Heart right ventricle (tissue), 16 donors: ENCODE data around the gene TAF5. TPM values are rescaled to one million over a fixed set of nuclear protein-coding genes. Genes with fewer than 3 reads are reported as not detected.
"Not testable (repeated sequence)": the region's sequence is repeated elsewhere in the genome, so short reads cannot be mapped to it uniquely, and the experiment has no call there.

ENCODE experiments used
- ATAC-seq, 8 donors: fragments of 200-7000 bp; cut with Tn5 transposase; one replicate each; pipeline ENCODE4 v1.9.1; 2020; ENCODE audit warnings: mild to moderate bottlenecking in 8 of 8, moderate library complexity in 8 of 8, moderate number of reproducible peaks in 1 of 8
- DNase-seq, 2 donors: peaks; one replicate each; pipeline ENCODE4 v3.0.0-alpha.2; 2020
- H3K27ac ChIP-seq, 10 donors: fragments of 200-600 bp; sonication (generic) in 2 of 10; one replicate each; pipeline versions ENCODE4 v1.5.0 to v1.8.0; 2020 to 2022; ENCODE audit warnings: mild to moderate bottlenecking in 3 of 10
- H3K27me3 ChIP-seq, 7 donors: fragments of 200-600 bp; one replicate each; pipeline ENCODE4 v1.8.0; 2021 to 2022; ENCODE audit warnings: mild to moderate bottlenecking in 2 of 7
- H3K36me3 ChIP-seq, 9 donors: fragments of 200-600 bp; sonication (generic) in 1 of 9; one replicate each; pipeline versions ENCODE4 v1.5.0 to v1.8.0; 2020 to 2022; ENCODE audit warnings: mild to moderate bottlenecking in 2 of 9
- H3K4me1 ChIP-seq, 9 donors: fragments of 200-600 bp; sonication (generic) in 1 of 9; one replicate each; pipeline versions ENCODE4 v1.5.0 to v1.8.0; 2020 to 2022; ENCODE audit warnings: mild to moderate bottlenecking in 4 of 9
- H3K4me3 ChIP-seq, 10 donors: fragments of 200-600 bp; sonication (generic) in 2 of 10; one replicate each; pipeline versions ENCODE4 v1.5.0 to v1.8.0; 2020 to 2022; ENCODE audit warnings: mild to moderate bottlenecking in 7 of 10, moderate library complexity in 2 of 10
- H3K9me3 ChIP-seq, 11 donors: fragments of 200-600 bp in 10 of 11; sonication (generic) in 2 of 11; one replicate each; pipeline versions ENCODE4 v1.5.0 to v1.8.0; 2013 to 2022; ENCODE audit warnings: mild to moderate bottlenecking in 2 of 11, control low read depth in 1 of 11, moderate library complexity in 1 of 11
- CTCF ChIP-seq, 9 donors: fragments of 200-600 bp; sonication (generic) in 2 of 9; IDR thresholded peaks; one replicate each; pipeline versions ENCODE4 v1.5.0 to v1.8.0; 2021 to 2022; ENCODE audit warnings: antibody characterized with exemption in 9 of 9, mild to moderate bottlenecking in 5 of 9, moderate library complexity in 1 of 9
- WGBS, 2 donors: extraction: QIAGEN DNeasy Blood & Tissue Kit; methylation state at CpG; one replicate each; pipeline ENCODE4 v1.1.7; 2013; ENCODE audit warnings: inconsistent platforms in 1 of 2; 5-methylcytosine and 5-hydroxymethylcytosine counted together
- intact Hi-C, 10 donors: fragments of 100-400 bp; cut with DNase I; formaldehyde crosslinking; loops; one replicate each; pipeline versions ENCODE4 v1.11.1 to v1.14.2; 2022
- polyA plus RNA-seq, 2 donors: library from polyadenylated mRNA; stranded (reverse); fragments of 200-250 nt; gene quantifications; one replicate each; pipeline ENCODE4 v1.2.3, GENCODE V29; 2013
- total RNA-seq, 10 donors: library from RNA; stranded (reverse); fragmentation: NEBNext Ultra II Directional in 3 of 10; extraction: Animal tissue kit (Norgen Biotek cat#: 25700) in 3 of 10; gene quantifications; one replicate each; pipeline versions ENCODE4 v1.2.1 to v1.2.4, GENCODE V29; 2021 to 2023
- donor health status: Arrhythmogenic right ventricular cardiomyopathy.
- donor health status: ischemic (EF 13 %, LVEDD 7.1; RV severe dilation, severe dysfunction).
- donor health status: healthy with polysubstance abuse.
- donor health status: DM: no; HTN: yes; CAD: no.
- donor health status: DM: no; HTN: no; CAD: no.
- donor health status: ischemic (EF 25% LVEDD 6.9; RV normal size, moderate dysfunction).
- donor health status: ischemic (EF 25% LVEDD 5.7; RV mildly dilated, moderate dysfunction).
- donor health status: healthy.
- donor health status: DM: yes; HTN: yes; CAD: no.
- donor health status: Ischemic cardiomyopathy.
- donor health status: ischemic (EF 35%, LVEDD 5.7; RV mildly dilated, moderate dysfunction).
- donor health status: nonischemic (EF 11% LVEDD 7.7; RV severe dilation, severe dysfunction).
- donor health status: DM: yes; HTN: yes; CAD: no.
- donor health status: PGD.
- donor health status: ischemic (EF 29% LVEDD 5.4; RV normal size, mild dysfunction).
- donor health status: nonischemic (EF 23%, LVEDD 6.1; RV moderate dilation, normal function).

TAF5 gene
- total and polyA plus RNA-seq, 12 donors: 1.5 to 3.8 (median 2.1) TPM

DNA sequence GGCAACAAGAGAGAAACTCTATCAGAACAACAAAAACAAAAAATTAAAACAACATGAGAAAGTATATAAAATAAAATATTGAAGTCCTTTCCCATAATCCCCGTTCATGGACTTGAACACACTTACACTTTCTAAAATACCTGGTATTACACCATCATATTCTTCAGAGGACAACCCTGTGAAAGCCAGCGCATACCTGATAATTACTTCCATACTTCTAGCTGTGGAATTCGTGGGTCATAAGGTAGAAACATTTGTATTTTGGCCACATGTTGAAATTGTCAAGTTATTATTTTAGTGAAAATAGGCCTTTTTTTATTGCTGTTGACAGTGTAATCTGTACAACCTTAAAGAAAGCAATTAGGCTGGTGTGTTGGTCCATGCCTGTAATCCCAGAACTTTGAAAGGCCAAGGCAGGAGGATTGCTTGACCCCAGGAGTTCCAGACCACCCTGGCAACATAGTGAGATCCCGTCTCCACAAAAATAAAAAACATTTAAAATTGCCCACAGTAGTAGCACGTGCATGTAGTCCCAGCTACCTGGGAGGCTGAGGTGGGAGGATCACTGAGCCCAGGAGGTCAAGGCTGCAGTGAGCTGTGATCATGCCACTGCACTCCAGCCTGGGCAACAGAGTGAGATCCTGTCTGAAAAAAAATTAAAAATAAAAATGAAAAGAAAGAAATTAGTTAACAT, 11.7 kb upstream of the TAF5 start:
- intact Hi-C loops: no loop called here
- no peaks in the 10 kb centered on the region for H3K9me3 ChIP-seq
- DNase-seq (no peak), ATAC-seq (no peak)
- H3K27ac ChIP-seq: no peak overlapping the region
- no peak for TF ChIP-seq CTCF (IDR thresholded peaks at IDR 0.05)
- H3K4me1 ChIP-seq: peaks cover 0 to 6% (median 0%) of the 10 kb centered on the region in 9 donors
- H3K27me3 ChIP-seq: no peaks in the 10 kb centered on the region
- H3K4me3 ChIP-seq: no peak overlapping the region
- no peaks in the 10 kb centered on the region for H3K36me3 ChIP-seq
- WGBS, 2 donors: 79 to 80% methylated on average over 5 of the region's 5 CpGs

GRCh38 chr10:103359493-103359892, 8.3 kb upstream of the TAF5 start:
- 90 to 96% methylated on average over 4 of the region's 4 CpGs for whole genome bisulfite sequencing, 2 donors

DNA sequence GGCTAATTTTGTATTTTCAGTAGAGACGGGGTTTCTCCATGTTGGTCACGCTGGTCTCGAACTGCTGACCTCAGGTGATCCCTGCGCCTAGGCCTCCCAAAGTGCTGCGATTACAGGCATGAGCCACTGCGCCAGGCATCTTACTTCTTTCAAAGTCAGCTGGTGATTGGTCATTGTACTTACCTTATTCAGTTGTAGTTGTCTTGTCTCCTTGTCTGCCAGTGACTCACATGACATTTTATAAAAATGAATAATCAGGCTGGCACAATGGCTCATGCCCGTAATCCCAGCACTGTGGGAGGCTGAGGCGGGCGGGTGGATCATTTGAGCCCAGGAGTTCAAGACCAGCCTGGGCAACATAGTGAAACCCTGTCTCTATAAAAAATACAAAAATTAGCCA, 7.0 kb upstream of the TAF5 start:
- H3K4me1 ChIP-seq, intact Hi-C loops, H3K27me3 ChIP-seq, H3K4me3 ChIP-seq, H3K36me3 ChIP-seq, ATAC-seq, H3K9me3 ChIP-seq, H3K27ac ChIP-seq, DNase-seq: not testable (repeated sequence)
- WGBS, 2 donors: 91 to 92% methylated on average over 9 of the region's 9 CpGs

More at GRCh38 chr10:103359493-103359892, 8.3 kb upstream of the TAF5 start:
- DNase-seq, intact Hi-C loops, H3K9me3 ChIP-seq, H3K4me1 ChIP-seq, H3K36me3 ChIP-seq, H3K4me3 ChIP-seq, H3K27me3 ChIP-seq, H3K27ac ChIP-seq, ATAC-seq: not testable (repeated sequence)

DNA sequence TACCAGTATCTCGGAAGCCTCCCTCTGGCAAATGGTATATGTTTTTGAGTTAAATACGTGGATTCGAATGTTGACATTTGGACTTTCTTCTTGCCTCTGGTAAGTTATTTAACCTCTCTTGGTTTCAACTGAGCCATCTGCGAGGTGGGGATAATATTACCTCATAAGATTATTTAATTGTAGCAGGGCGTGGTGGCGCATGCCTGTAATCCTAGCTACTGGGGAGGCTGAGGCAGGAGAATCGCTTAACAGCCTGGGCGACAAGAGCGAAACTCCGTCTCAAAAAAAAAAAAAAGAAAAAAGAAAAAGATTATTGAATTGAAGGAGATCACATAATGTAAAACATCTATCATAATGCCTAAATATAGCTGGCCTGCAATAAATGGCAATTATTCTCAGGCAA, 396 bp upstream of the TAF5 start:
- no peak for DNase-seq
- H3K27ac ChIP-seq: peak overlapping the region; percentile 65 to 93 (median 90)
- peak in 2 of 8 donors; percentile 1 to 22 for ATAC-seq
- H3K9me3 ChIP-seq: no peaks in the 10 kb centered on the region
- WGBS, 2 donors: 57 to 59% methylated on average over 10 of the region's 10 CpGs
- H3K4me1 ChIP-seq: peaks cover 0 to 24% (median 13%) of the 10 kb centered on the region in 9 donors
- H3K4me3 ChIP-seq: peak overlapping the region; percentile 82 to 98 (median 91)
- no peaks in the 10 kb centered on the region for H3K27me3 ChIP-seq
- TF ChIP-seq CTCF (IDR thresholded peaks at IDR 0.05): no peak
- intact Hi-C loops: no loop called here
- peaks cover 0 to 5% (median 0%) of the 10 kb centered on the region in 9 donors for H3K36me3 ChIP-seq

GRCh38 chr10:103373544-103373943, 5.8 kb downstream of the TAF5 start:
- H3K27me3 ChIP-seq: no peaks in the 10 kb centered on the region
- no peak for ATAC-seq
- TF ChIP-seq CTCF (IDR thresholded peaks at IDR 0.05): no peak
- peaks cover 0 to 24% (median 13%) of the 10 kb centered on the region in 9 donors for H3K4me1 ChIP-seq
- intact Hi-C loops: no loop called here
- peaks cover 0 to 62% (median 10%) of the 10 kb centered on the region in 9 donors for H3K36me3 ChIP-seq
- H3K27ac ChIP-seq: no peak overlapping the region
- no peaks in the 10 kb centered on the region for H3K9me3 ChIP-seq
- no peak for DNase-seq
- 95% methylated on average over 3 of the region's 3 CpGs for WGBS, 2 donors
- H3K4me3 ChIP-seq: no peak overlapping the region
